Measurements from ENCODE around the gene YPEL1.
"Not testable (repeated sequence)": the region's sequence is repeated elsewhere in the genome, so short reads cannot be mapped to it uniquely, and the experiment has no call there.

The YPEL1 gene

DNA sequence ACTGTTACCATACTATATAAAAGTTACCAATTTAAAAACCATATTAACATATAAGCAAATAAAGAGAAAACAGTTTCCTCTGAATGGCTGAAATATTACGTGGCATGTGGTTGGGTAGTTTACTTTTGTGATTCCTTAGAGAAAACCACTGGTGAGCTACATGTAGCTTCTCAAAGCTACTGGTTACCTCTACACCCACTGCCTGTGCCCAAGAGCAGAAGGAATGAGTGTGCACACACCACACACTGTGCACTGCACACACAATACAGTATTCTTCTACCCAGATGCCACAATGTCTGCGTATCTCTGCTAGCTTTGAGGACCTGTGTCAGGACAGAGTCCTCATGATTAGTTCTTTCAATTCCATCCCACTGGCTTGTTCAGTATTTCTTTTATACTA lies 25.5 kb upstream of the YPEL1 start:
- no peak for TF ChIP-seq POLR2A (IDR thresholded peaks at IDR 0.05; ENCODE audit: low read depth, low read length)
- DNase-seq (ENCODE audit: insufficient read length, low spot score) = no peak
- FAIRE-seq = no peak

DNA sequence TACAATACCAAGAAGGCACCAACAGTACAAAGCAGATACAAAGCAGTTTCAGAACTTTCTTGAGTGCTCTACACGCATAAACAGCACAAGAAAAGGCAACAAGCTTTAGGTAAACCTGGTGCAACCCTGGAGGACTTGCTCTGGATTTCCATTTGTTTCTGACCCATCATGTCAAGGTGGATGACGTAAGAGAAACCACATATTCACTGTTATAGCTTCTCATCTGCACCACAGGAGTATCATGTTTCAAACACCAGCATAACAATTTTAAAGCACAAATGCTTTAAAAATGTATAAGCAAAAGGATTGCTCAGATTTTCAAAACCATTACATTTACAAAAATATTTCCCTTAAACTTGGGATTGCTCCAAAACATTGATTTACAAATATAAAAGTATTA lies 25.0 kb upstream of the YPEL1 start:
- DNase-seq (ENCODE audit: insufficient read length, low spot score) = no peak
- TF ChIP-seq POLR2A (IDR thresholded peaks at IDR 0.05; ENCODE audit: low read depth, low read length) = no peak
- no peak for FAIRE-seq

DNA sequence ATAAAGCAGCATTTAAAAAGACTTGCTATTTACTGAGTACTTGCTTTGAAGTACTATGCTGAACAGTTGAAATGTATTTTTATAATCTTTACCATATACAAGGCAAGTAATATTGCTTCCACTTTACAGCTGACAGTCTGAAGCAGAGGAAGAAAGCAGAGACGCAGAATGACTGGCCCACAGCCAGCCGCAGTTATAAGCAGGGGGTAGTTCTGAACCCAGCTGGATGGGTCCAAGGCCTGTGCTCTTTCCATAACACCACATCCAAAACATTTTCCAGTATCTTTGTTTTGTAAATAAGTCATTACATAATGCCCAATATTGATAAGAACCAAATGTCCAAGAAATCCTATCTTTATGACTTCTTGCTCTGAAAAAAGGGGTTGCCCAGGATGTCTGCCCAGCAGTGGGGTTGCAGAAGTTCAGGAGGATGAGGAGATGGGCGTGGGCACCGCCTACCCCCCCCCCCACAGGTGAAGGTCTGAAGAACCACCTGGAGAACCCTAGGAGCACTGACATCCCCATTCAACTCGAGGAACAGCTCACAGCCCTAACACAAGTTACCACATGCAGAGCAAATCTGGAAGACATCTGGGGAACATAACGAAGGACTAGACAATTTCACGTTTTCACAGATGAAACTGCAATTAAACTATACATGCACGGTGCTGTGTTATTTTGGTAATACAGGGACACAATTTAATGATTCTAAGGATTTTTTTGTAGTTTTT lies 24.2 kb upstream of the YPEL1 start:
- FAIRE-seq = no peak
- no peak for DNase-seq (ENCODE audit: insufficient read length, low spot score)
- no peak for TF ChIP-seq POLR2A (IDR thresholded peaks at IDR 0.05; ENCODE audit: low read depth, low read length)

DNA sequence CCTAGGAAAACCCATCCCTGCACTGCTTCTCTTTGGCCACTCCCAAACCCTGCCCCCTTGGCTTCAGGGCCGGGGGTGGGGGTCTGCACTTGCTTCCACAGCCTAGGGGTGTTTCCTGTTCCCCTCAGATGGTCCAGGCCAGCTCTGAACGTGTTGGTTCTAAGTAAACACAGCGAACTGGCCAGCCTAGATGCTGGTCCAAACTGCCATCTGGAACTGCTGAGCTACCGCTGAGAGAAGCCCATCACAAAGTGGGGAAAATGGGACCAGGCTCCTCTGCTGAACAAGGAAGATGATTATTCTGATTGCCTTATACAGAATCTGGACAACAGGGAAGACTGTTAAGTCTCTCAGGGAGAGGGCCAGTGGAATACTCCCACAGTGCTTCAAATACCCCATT lies 23.5 kb upstream of the YPEL1 start:
- FAIRE-seq = no peak

DNA sequence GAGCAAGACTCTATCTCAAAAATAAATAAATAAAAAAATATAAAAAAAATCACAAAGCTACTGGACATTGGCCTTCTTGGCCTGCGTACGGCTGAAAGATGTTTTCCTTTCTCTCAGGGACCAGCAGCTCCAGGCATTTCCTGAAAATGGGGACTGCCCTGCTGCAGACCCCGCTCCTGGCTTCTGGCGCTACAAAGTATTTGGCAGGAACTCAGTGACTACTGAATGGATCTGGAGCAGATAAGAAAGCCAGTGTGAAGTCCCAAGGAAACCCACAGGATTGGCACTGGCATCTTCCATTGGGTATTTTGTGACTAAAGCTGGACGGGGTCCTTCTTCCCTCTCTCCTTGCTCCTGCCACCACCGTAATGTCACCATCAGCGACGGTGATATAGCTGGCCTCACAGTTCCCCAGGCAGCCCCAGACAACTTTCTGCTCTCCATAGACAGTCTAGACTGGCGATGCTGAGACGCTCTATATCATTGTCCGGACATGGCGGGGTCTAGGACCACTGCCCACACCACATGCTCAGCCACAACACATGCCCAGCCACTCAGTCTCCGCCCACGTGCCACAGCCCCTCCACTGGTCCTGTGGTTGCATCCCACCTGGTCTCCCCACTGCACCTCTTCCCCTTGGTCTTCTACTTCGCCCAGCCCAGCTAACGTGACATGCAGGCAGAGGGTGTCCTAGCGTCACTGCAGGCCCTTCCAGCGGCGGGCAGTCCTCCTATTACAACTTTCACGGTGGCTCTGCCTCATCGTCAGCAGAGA lies 22.7 kb upstream of the YPEL1 start:
- FAIRE-seq = no peak
- no peak for TF ChIP-seq POLR2A (IDR thresholded peaks at IDR 0.05; ENCODE audit: low read depth, low read length)
- DNase-seq (ENCODE audit: insufficient read length, low spot score) = no peak

More for the DNA sequence above, 23.5 kb upstream of the YPEL1 start:
- TF ChIP-seq POLR2A (IDR thresholded peaks at IDR 0.05; ENCODE audit: low read depth, low read length) = no peak
- no peak for DNase-seq (ENCODE audit: insufficient read length, low spot score)

DNA sequence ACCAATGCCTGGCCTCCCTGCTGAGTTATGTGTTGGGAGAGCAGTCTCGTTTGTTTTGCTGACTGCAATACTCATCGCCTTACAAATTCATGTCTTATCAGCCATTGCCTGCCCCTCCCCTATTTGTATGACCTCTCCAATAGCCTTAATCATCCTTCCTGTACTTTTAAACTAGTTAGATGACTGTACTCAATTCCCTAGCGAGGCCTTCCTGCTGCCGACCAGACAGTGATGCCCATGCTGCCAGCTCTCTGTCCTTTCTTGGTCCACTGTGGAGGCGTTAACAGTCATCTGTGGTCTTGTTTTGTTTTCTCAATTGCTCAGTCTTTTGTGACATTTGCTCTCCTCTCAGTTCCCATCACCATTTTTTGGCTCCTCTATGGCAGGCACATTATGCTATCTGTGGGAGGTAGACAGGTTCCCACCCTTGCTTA lies 20.3 kb upstream of the YPEL1 start:
- no peak for TF ChIP-seq POLR2A (IDR thresholded peaks at IDR 0.05; ENCODE audit: low read depth, low read length)
- DNase-seq (ENCODE audit: insufficient read length, low spot score) (peak; percentile 57), FAIRE-seq (no peak)

DNA sequence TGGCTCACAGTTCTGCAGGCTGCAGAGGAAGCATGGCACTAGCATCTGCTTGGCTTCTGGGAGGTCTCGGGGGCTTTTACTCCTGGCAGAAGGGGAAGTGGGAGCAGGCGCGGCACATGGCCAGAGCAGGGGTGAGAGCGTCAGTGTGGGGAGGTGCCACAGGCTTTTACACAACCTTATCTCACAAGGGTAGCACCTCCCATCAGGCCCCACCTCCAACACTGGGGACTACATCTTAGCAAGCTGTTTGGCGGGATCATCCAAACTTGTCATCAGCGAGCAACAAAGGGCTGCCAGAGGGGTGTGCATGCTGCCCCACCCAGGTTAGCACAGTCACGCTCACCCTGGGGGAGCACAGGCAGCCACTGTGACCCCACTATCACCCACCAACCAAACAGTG lies 18.9 kb upstream of the YPEL1 start:
- no peak for TF ChIP-seq POLR2A (IDR thresholded peaks at IDR 0.05; ENCODE audit: low read depth, low read length)
- FAIRE-seq (no peak), DNase-seq (ENCODE audit: insufficient read length, low spot score) (no peak)

DNA sequence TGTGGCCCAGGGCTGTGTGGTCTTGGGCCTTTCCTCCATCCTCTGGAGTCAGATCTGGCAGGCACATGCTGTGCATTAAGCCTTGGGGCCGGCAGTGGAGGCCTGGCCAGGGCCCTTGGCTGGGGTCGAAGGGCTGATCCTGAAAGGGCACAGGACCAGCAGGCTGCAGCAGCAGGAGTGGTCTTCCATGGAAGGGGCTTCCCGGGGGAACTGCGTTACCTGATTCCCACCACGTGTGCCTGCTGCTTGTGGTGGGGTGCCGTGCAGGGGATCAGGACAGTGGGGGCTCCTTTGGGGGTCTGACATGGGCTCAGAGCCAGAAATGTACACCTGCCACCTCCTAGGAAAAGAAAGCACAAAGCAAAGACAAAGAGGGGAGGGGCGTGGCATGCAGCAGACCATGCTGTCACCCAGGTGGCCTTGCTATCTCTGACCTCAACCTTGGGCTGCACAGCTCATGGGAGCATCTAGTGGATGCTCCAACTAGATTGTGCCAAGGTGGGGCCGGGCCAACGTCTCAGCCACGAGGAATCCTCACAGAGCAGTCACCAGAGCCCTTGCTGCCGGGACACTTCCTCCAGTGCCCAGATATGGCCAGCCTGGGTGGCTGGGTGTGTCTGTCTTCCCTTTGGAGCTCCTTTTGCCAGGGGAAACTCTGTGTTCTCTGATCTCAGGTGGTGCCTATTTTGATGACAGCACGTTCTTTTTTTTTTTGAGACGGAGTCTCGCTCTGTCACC lies 17.9 kb upstream of the YPEL1 start:
- FAIRE-seq (no peak), DNase-seq (ENCODE audit: insufficient read length, low spot score) (no peak)
- no peak for TF ChIP-seq POLR2A (IDR thresholded peaks at IDR 0.05; ENCODE audit: low read depth, low read length)

DNA sequence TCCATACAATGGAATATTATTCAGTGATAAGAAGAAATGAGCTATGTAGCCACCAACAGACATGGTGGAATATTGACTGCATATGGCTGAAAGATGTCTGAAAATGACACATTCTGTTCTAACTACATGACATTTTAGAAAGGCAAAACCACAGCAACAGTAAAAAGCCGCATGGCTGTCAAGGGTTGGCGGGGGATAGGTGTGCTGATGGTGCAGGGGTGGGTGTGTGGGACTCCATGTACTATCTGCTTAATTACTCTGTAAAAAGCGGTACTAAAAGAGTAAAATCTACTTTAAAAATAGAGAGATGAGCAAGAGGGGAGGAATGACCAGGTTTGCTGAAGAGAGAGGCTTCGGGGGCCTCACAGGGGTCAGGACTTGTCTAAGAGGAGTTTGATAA lies 16.7 kb upstream of the YPEL1 start:
- TF ChIP-seq POLR2A (IDR thresholded peaks at IDR 0.05; ENCODE audit: low read depth, low read length) = no peak

DNA sequence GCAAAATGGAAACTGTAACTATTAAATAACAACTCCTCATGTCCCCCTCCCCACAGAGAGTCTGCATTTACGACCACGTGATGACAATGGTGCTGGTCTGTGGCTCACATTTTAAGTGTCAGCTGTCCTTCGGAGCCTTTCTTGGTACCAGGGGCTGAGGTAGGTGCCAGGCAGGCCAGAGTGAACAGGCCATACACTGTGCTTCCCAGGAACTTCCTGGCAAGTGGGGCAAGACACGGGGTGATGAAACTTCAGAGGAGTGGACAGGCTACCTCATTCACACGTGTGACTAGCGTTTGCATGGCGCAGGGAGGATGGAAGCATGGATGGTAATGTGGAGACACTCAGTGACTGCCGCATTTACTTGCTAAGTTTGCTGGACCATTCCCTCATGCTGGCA lies 10.4 kb upstream of the YPEL1 start:
- DNase-seq (ENCODE audit: insufficient read length, low spot score) = no peak
- TF ChIP-seq POLR2A (IDR thresholded peaks at IDR 0.05; ENCODE audit: low read depth, low read length) = no peak
- FAIRE-seq = no peak

More for the DNA sequence above, 16.7 kb upstream of the YPEL1 start:
- DNase-seq (ENCODE audit: insufficient read length, low spot score) (no peak), FAIRE-seq (no peak)

DNA sequence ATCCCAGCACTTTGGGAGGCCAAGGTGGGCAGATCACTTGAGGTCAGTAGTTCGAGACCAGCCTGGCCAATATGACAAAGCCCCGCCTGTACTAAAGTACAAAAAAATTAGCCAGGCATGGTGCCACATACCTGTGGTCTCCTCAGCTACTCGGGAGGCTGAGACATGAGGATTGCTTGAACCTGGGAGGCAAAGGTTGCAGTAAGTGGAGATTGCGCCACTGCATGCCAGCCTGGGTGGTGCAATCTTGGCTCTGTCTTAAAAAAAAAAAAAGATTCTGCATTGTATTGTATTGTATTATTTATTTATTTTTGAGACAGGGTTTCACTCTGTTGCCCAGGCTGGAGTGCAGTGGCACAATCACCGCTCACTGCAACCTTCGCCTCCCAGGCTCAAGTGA lies 9.3 kb upstream of the YPEL1 start:
- FAIRE-seq; DNase-seq (ENCODE audit: insufficient read length, low spot score): not testable (repeated sequence)

DNA sequence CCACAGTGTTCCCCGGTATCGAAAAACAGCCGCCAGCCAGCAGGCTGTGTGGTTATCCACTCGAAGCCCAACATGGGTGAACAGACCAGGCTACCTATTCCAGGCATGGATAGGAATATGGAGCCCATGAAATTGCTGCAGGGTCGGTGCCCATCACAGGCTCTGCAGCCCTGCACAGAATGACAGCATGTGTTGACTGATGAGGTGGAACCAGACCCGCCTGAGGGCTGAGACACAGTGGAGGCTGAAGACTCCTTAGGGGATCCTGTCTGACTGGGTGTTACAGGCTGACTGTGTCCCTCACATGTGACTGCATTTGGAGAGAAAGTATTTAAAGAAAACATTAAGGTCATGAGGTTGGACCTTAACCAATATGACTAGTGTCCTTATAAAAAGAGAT lies 6.2 kb upstream of the YPEL1 start:
- TF ChIP-seq POLR2A (IDR thresholded peaks at IDR 0.05; ENCODE audit: low read depth, low read length) = no peak
- FAIRE-seq (no peak), DNase-seq (ENCODE audit: insufficient read length, low spot score) (no peak)

DNA sequence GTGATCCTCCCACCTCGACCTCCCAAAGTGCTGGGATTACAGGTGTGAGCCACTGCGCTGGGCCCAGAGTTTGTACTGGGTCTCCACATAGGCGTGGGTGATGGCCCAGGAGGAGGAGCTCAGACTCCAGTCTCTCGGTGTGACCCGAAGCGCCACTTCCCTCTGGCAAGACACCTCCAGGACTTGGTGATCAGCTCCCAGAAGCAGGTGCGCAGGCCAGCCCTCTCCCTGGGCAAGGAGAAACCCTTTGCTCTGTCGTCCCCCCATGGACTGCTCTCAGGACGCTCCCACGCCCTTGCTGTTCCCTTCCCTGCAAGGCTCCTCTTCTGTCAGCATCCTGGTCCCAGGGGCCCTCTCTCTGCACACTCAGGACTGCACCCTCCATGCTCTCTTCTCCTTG lies 5.5 kb upstream of the YPEL1 start:
- no peak for DNase-seq (ENCODE audit: insufficient read length, low spot score)
- no peak for FAIRE-seq
- TF ChIP-seq POLR2A (IDR thresholded peaks at IDR 0.05; ENCODE audit: low read depth, low read length) = no peak

DNA sequence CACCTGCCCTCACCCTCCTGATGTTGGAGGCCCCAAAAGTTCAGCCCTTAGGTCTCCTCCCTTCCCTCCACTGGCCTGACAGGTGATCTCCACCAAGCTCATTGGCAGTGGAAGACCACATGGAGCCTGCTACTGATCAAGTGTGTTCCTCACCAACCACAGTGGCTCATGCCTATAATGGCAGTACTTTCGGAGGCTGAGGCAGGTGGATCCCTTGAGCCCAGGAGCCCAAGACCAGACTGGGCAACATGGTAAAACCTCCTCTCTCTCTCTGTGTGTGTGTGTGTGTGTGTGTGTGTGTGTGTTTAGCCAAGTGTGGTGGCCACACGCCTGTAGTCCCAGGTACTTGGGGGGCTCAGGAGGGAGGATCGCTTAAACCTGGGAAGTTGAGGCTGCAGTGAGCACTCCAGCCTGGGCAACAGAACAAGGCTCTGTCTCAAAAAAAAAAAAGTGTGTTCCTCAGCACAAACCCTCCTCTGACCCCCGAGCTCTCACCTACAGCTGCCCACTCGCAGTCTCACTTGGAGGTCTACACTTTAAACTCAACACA lies 4.3 kb upstream of the YPEL1 start:
- no peak for FAIRE-seq
- TF ChIP-seq POLR2A (IDR thresholded peaks at IDR 0.05; ENCODE audit: low read depth, low read length) = no peak
- DNase-seq (ENCODE audit: insufficient read length, low spot score) = no peak
